ENCODE measurements around the gene NFATC1.

Gene NFATC1

DNA sequence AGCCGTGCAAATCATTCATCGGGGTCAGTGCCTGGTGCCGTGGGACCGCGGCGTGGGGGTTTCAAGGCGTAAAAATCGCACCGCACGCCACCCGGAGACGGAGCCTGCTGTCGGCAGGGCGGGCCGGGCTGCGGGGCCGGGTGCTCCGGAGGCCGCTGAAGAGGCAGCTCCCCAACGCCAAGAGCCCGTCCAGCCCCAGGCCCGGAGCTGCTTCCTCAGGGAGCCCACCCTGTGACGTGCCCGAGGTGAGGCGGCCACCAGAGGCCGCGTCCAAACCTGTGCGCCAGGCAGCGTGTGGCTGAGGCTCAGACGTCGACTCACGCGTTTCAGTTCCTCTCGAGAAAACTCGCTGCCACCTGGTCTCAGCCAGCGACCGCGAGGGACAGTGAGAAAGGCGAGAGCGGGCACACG, 98.1 kb downstream of the NFATC1 start:
- TF ChIP-seq GATA2 (IDR thresholded peaks at IDR 0.05; ENCODE audit: low read depth, low read length) = no peak
- TF ChIP-seq GATA3 (IDR thresholded peaks at IDR 0.05; ENCODE audit: low read depth, low read length) = no peak

DNA sequence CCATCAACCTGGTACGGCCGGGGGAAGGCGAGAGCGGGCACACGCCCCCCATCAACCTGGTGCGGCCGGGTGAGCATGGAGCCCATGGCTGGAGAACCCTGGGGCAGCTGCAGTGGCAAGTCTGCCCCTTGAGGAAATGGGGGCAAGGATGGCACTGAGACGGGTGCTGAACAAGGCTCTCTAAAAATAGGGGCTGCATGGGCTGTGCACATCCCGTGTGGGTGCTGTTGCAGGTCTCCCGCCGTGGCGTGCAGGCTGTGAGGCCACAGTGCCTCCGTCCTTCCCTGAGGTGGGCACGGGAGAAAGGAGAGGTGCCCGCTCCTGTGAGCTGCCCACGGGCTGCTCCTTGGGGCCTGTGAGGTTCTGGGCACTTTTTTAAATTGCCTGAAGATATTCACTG, 99.2 kb downstream of the NFATC1 start:
- no peak for TF ChIP-seq GATA3 (IDR thresholded peaks at IDR 0.05; ENCODE audit: low read depth, low read length)
- TF ChIP-seq GATA2 (IDR thresholded peaks at IDR 0.05; ENCODE audit: low read depth, low read length) = no peak

DNA sequence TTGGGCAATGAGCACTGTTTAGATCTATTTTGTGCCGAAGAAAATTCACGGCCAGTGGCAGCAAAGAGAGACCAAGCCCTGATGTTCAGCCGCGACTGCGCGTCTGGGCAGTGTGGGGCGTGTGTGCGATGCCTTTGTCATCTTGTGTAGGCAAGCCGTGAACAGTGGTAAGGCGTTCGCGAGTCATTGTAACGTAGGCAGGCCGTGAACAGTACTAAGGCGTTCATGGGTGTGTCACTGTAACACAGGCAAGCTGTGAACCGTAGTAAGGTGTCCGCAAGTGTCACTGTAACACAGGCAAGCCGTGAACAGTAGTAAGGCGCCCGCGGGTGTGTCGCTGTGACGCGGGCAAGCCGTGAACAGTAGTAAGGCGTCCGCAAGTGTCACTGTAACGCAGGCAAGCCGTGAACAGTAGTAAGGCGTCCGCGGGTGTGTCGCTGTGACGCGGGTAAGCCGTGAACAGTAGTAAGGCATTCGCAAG, 99.9 kb downstream of the NFATC1 start:
- TF ChIP-seq GATA2 (IDR thresholded peaks at IDR 0.05; ENCODE audit: low read depth, low read length) (no peak), GATA3 (IDR thresholded peaks at IDR 0.05; ENCODE audit: low read depth, low read length) (no peak)

DNA sequence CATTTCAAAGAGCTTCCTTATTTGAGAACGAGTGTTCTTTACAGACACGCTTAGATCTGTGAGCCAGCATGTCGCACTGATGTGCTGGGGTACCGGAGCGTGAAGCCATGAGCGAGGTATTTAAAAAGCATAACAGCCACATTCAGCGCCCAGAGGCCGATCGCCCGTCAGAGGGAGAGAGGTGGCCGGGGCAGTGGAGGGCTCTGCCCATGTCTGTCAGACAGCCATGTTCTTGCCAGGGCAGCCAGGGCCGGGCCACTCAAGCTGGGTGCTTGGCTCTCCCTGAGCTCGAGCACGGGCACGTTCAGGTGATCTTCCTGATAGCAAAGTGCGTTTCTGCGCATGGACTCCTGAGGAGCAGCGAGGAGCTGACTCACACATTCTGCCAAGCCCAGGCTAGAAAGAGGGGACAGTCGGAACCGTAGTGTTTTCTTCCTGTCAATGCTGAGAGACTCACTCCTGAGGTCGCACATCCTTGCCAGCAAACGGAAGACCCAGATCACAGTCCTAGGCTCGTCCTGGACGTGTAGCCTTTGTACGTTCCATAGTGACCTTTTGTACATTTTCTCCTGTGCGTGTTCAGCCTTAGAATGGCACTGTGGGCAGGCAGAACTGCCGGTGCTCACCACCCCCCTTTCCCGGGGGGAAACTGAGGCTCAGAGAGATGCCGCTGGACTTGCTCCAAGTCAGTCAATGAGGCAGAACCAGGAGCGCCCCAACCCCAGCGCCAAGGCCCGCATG, 100.7 kb downstream of the NFATC1 start:
- no peak for TF ChIP-seq GATA3 (IDR thresholded peaks at IDR 0.05; ENCODE audit: low read depth, low read length)
- no peak for TF ChIP-seq GATA2 (IDR thresholded peaks at IDR 0.05; ENCODE audit: low read depth, low read length)

GRCh38 chr18:79496978-79497637, 101.4 kb downstream of the NFATC1 start:
- TF ChIP-seq GATA3 (IDR thresholded peaks at IDR 0.05; ENCODE audit: low read depth, low read length) = no peak
- no peak for TF ChIP-seq GATA2 (IDR thresholded peaks at IDR 0.05; ENCODE audit: low read depth, low read length)

DNA sequence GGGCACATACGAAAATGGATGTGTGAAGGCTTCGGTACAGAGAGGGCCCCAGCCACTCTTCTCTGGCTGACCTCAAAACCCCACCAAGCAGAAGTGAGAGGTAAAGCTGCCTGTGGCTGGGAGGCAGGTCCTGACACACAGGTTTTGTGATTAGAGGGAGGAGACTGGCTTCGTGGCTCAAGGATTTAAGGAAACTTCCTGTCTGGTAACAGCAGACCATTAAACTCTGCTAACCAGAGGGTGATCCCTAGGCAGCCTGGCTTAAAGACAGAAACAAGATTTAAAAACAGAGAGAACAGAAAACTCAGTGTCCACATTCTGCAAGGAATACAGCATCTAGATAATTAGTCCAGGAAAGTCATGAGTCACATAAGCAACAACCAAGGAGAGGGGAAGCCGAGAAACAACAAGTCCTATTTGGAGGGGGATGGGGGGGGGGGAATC, 101.9 kb downstream of the NFATC1 start:
- TF ChIP-seq GATA3 (IDR thresholded peaks at IDR 0.05; ENCODE audit: low read depth, low read length) (no peak), GATA2 (IDR thresholded peaks at IDR 0.05; ENCODE audit: low read depth, low read length) (no peak)

DNA sequence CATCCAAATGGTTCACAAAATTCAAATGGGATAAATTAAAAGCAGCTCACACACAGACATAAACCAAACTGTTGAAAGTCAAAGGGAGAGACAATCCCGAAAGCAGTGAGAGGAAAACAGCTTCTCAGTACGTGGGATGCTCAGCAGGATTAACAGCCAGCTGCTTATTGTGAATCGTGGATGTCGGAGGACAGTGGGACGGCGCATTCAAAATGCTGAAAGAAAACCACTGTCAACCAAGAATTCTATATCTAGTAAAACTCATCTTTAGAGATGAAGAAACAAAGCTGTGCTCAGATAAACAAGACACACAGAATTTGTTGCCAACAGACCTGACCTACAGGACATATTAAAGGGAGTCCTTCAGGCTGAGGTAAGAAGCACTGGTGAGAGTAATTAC, 102.9 kb downstream of the NFATC1 start:
- no peak for TF ChIP-seq GATA2 (IDR thresholded peaks at IDR 0.05; ENCODE audit: low read depth, low read length)
- TF ChIP-seq GATA3 (IDR thresholded peaks at IDR 0.05; ENCODE audit: low read depth, low read length) = no peak

DNA sequence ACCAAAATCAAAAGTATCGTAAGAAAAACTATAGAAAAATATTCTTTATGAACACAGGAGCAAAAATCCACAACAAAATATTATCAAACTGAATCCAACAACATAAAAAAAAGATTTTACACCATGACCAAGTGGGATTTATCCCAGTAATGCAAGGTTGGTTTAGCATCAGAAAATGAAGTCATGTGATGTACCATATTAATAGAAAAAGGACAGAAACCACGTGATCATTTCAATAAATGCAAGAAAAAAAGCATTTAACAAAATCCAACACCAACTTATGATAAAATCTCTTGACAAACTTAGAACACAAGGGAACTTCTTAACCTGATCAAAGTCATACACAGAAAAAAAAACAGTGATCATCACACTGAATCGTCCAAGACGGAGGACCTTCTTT, 105.3 kb downstream of the NFATC1 start:
- TF ChIP-seq GATA2 (IDR thresholded peaks at IDR 0.05; ENCODE audit: low read depth, low read length) = no peak
- no peak for TF ChIP-seq GATA3 (IDR thresholded peaks at IDR 0.05; ENCODE audit: low read depth, low read length)

- no peak for TF ChIP-seq GATA2 (IDR thresholded peaks at IDR 0.05; ENCODE audit: low read depth, low read length)
- no peak for TF ChIP-seq GATA3 (IDR thresholded peaks at IDR 0.05; ENCODE audit: low read depth, low read length)
These were observed 107.1 kb downstream of the NFATC1 start for GRCh38 chr18:79502782-79503181.

- no peak for TF ChIP-seq GATA3 (IDR thresholded peaks at IDR 0.05; ENCODE audit: low read depth, low read length)
- no peak for TF ChIP-seq GATA2 (IDR thresholded peaks at IDR 0.05; ENCODE audit: low read depth, low read length)
These were observed 107.7 kb downstream of the NFATC1 start for GRCh38 chr18:79503406-79503805.

DNA sequence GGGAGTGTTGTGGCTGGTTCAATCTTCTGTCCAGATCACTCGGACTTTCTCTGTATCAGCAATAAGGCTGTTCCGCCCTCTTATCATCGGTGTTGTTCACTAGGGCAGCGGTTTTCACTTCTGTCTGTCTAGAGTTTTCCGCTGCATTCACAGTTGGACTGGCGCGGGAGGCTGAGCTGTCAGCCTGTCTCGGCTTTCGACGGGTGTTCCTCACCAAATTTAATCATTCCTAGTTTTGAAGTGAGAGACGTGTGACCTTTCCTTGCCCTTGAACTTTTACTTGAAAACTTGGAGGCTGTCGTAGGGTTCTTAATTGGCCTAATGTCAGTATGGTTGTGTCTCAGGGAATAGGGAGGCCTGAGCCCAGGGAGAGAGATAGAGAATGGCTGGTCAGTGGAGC, 108.3 kb downstream of the NFATC1 start:
- no peak for TF ChIP-seq GATA3 (IDR thresholded peaks at IDR 0.05; ENCODE audit: low read depth, low read length)
- TF ChIP-seq GATA2 (IDR thresholded peaks at IDR 0.05; ENCODE audit: low read depth, low read length) = no peak

DNA sequence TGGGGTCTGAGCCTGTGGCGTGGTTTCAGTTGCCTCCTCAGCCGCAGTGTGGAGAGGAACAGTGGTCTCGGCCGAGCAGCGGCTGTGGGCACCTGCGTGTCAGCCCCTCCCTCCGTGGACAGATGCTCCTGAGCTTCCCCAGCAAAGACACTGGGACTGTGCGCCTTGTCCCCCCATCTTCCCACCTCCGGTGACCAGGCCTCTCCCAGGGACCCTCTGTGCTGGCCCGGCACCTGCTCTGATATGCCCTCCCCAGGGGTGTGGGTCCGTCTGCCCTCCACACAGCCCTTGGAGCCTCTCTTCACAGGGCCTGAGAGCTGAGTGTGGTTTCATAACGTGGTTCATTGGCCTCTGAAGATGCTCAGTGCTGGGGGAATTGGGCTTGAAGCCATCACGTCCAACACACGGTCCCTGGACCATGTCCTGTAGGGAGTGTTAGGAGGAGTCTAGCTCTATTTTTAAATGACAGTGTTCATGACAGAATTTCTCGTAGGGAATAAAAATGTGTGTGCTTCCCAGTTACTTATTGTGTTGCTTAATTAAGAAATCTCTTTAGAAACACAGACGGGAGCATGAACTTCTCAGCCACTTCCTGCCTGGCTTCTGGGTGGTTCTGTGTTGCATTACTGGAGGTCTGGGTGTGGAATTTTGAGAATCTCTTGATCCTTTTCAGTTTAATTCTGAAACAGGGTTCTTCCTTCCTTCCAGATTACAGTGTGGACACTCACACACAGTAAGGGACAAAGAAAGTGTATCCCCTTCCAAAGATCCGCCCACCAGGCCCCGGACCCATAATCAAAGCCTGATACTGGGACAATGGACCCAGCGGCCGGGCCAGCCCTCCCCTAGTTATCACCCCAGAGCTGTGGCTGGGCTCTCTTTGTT, 110.7 kb downstream of the NFATC1 start:
- TF ChIP-seq GATA3 (IDR thresholded peaks at IDR 0.05; ENCODE audit: low read depth, low read length) (no peak), GATA2 (IDR thresholded peaks at IDR 0.05; ENCODE audit: low read depth, low read length) (no peak)

DNA sequence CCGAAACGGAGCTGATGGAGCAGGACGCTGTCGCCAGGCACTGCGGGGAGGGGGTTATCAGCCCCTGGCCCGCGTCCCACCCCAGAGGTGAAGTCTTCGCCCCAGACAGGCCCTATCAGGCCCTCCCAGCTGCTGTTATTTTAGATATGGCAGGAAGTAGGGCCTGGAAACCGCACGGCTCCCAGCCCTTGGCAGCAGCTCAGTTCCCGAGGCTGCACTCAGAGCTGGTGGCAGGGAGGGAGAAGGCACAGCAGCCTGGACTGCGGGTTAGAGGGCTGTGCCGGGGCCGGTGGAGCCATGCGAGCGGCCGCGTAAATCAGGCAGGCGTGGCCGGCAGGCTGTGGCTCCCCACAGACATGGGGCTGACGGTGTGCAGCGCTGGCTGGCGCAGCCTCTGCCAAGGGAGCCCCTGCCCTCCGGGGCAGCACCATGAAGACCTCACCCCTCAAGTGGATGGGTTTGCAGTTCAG, 111.4 kb downstream of the NFATC1 start:
- TF ChIP-seq GATA2 (IDR thresholded peaks at IDR 0.05; ENCODE audit: low read depth, low read length) = no peak
- no peak for TF ChIP-seq GATA3 (IDR thresholded peaks at IDR 0.05; ENCODE audit: low read depth, low read length)

All from SH-SY5Y (cell line).